OCI-LY7 (cell line): ENCODE data around the gene GMPR2. TPM values are rescaled to one million over a fixed set of nuclear protein-coding genes. Genes with fewer than 3 reads are reported as not detected.
A peak's percentile ranks its signal among the peaks of the same experiment; 100 is the strongest.

Source experiments
- BruUV-seq: library from RNA; stranded (reverse); fragments of 400-500 nt; replicated peaks from 2 replicates; lab custom pipeline; 2021; lab: Mats Ljungman, UMichigan
- CTCF ChIA-PET: fragments of 300-600 bp; sonication (Branson Sonifier 250); formaldehyde crosslinking; loops from one replicate; lab custom pipeline; 2022; ENCODE audit warnings: antibody characterized with exemption; ENCODE audit not compliant: unreplicated experiment; lab: Charles Lee
- POLR2A ChIA-PET: fragments of 300-600 bp; sonication (Branson Sonifier 250); formaldehyde crosslinking; loops from one replicate; lab custom pipeline; 2022; ENCODE audit warnings: antibody characterized with exemption; lab: Charles Lee
- DNase-seq: peaks from one replicate; pipeline ENCODE4 v3.0.0-alpha.2; 2015; ENCODE audit warnings: low spot score
- H2AFZ ChIP-seq: fragments of 200-600 bp; sonication (generic), shearing (Covaris generic); 2 replicates; pipeline ENCODE4 v1.6.1; 2014; ENCODE audit warnings: mild to moderate bottlenecking, antibody characterized with exemption, low read length, moderate library complexity
- H3K27ac ChIP-seq: fragments of 200-600 bp; sonication (generic); 2 replicates; pipeline ENCODE4 v1.5.1; 2014; ENCODE audit warnings: mixed run types, low read depth, mild to moderate bottlenecking, moderate library complexity, low read length, inconsistent platforms; ENCODE audit not compliant: poor library complexity, severe bottlenecking
- H3K36me3 ChIP-seq: fragments of 200-600 bp; sonication (generic); 2 replicates; pipeline ENCODE4 v1.6.1; 2014; ENCODE audit warnings: mild to moderate bottlenecking, antibody characterized with exemption, low read length, moderate library complexity, mixed read lengths; ENCODE audit not compliant: insufficient read depth
- H3K4me1 ChIP-seq: fragments of 200-600 bp; sonication (generic); 2 replicates; pipeline ENCODE4 v1.5.1; 2014; ENCODE audit warnings: mild to moderate bottlenecking, low read length; ENCODE audit not compliant: insufficient read depth, poor library complexity, severe bottlenecking
- H3K4me2 ChIP-seq: fragments of 200-600 bp; sonication (generic); 2 replicates; pipeline ENCODE4 v1.6.1; 2014; ENCODE audit warnings: mild to moderate bottlenecking, low read length
- H3K4me3 ChIP-seq: fragments of 200-600 bp; sonication (generic); 2 replicates; pipeline ENCODE4 v1.5.1; 2014; ENCODE audit warnings: mild to moderate bottlenecking, low read depth, low read length; ENCODE audit not compliant: poor library complexity, severe bottlenecking
- H3K79me2 ChIP-seq: fragments of 200-600 bp; sonication (generic); 2 replicates; pipeline ENCODE4 v1.6.1; 2016; ENCODE audit warnings: low read depth, mild to moderate bottlenecking, low read length, moderate library complexity, mixed read lengths; ENCODE audit not compliant: insufficient read depth
- H3K9me2 ChIP-seq: fragments of 200-600 bp; sonication (generic); 2 replicates; pipeline ENCODE4 v1.6.1; 2016; ENCODE audit warnings: mild to moderate bottlenecking, low read length, mixed read lengths; ENCODE audit not compliant: insufficient read depth
- H3K9me3 ChIP-seq: fragments of 200-600 bp; sonication (generic); 2 replicates; pipeline ENCODE4 v1.6.1; 2014; ENCODE audit warnings: mild to moderate bottlenecking, mixed run types, low read length, mixed read lengths
- H4K20me1 ChIP-seq: fragments of 200-600 bp; sonication (generic); 2 replicates; pipeline ENCODE4 v1.6.1; 2014; ENCODE audit warnings: mild to moderate bottlenecking, antibody characterized with exemption, low read length, moderate library complexity, mixed read lengths; ENCODE audit not compliant: insufficient read depth
- EZH2phosphoT487 ChIP-seq: fragments of 200-600 bp; sonication (generic); IDR thresholded peaks from 2 replicates; pipeline ENCODE4 v1.6.1; 2018; ENCODE audit warnings: low read depth, borderline replicate concordance, mild to moderate bottlenecking, mixed run types, antibody characterized with exemption, low read length, moderate library complexity, mixed read lengths
- intact Hi-C: fragments of 100-400 bp; cut with micrococcal nuclease; formaldehyde crosslinking; loops from one replicate; pipeline ENCODE4 v1.10.0; 2022; ENCODE audit not compliant: unreplicated experiment
- total RNA-seq, 2 experiments: library from RNA; depleted of rRNA in 1 of 2; stranded (reverse); fragments of >200 nt in 1 of 2; shearing (Covaris generic) in 1 of 2; gene quantifications; 2 replicates each; pipeline ENCODE4 v1.2.3, GENCODE V29; 2014 to 2022
- TF ChIP-seq, protein P1 (sequence below): fragments of 200-600 bp; sonication (generic); conservative IDR thresholded peaks from 2 replicates; pipeline ENCODE4 v1.5.1; 2014; ENCODE audit warnings: mild to moderate bottlenecking, antibody characterized with exemption, low read length, moderate library complexity, mixed read lengths

GMPR2 gene
- total RNA-seq, 2 experiments from 2014 or later = 51.4 to 62.3 TPM

- intact Hi-C loops = no loop called here
- Histone ChIP-seq H3K9me2 (no peaks in the 10 kb centered on the region), H2AFZ (no peak overlapping the region), H3K4me2 (no peak overlapping the region), H3K4me1 (peaks cover 38% of the 10 kb centered on the region), H4K20me1 (no peaks in the 10 kb centered on the region), H3K27ac (no peak overlapping the region), H3K79me2 (no peaks in the 10 kb centered on the region), H3K36me3 (no peaks in the 10 kb centered on the region), H3K9me3 (no peaks in the 10 kb centered on the region), H3K4me3 (no peak overlapping the region)
- ChIA-PET CTCF (no interaction called here), POLR2A (interaction anchor here (0.6 to 3.2 kb wide), 3 partner anchors 23 to 134 kb away, joined by 3 to 21 read pairs (median 4); no protein-coding TSS in a partner anchor)
- no peak for TF ChIP-seq EZH2phosphoT487
- TF ChIP-seq, protein P1, sequence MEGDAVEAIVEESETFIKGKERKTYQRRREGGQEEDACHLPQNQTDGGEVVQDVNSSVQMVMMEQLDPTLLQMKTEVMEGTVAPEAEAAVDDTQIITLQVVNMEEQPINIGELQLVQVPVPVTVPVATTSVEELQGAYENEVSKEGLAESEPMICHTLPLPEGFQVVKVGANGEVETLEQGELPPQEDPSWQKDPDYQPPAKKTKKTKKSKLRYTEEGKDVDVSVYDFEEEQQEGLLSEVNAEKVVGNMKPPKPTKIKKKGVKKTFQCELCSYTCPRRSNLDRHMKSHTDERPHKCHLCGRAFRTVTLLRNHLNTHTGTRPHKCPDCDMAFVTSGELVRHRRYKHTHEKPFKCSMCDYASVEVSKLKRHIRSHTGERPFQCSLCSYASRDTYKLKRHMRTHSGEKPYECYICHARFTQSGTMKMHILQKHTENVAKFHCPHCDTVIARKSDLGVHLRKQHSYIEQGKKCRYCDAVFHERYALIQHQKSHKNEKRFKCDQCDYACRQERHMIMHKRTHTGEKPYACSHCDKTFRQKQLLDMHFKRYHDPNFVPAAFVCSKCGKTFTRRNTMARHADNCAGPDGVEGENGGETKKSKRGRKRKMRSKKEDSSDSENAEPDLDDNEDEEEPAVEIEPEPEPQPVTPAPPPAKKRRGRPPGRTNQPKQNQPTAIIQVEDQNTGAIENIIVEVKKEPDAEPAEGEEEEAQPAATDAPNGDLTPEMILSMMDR = no peak
- no peak for DNase-seq
- BruUV-seq = no TSS peak
Measured at GRCh38 chr14:24269368-24269767, 36.6 kb downstream of the GMPR2 start.

- Histone ChIP-seq H4K20me1 (no peaks in the 10 kb centered on the region), H3K4me3 (peak overlapping the region; percentile 84), H3K9me3 (no peaks in the 10 kb centered on the region), H3K79me2 (no peaks in the 10 kb centered on the region), H3K4me2 (peak overlapping the region; percentile 82), H3K4me1 (peaks cover 36% of the 10 kb centered on the region), H3K27ac (no peak overlapping the region), H3K36me3 (no peaks in the 10 kb centered on the region), H2AFZ (no peak overlapping the region), H3K9me2 (no peaks in the 10 kb centered on the region)
- BruUV-seq = no TSS peak
- TF ChIP-seq EZH2phosphoT487 = no peak
- CTCF ChIA-PET = interaction anchor here (1.3 kb wide), 1 partner anchor 28 kb away, joined by 5 read pairs; the partner anchor contains the start of gene TINF2
- intact Hi-C loops = loop anchor here (2.0 kb wide), 1 partner anchor 29 kb away; the partner anchor contains the start of genes DHRS1 and NOP9
- POLR2A ChIA-PET = interaction anchor here (0.6 to 3.2 kb wide), 8 partner anchors 13 to 134 kb away, joined by 3 to 21 read pairs (median 4); partner anchors contain the start of genes GMPR2, MDP1, NEDD8 and TINF2
- no peak for DNase-seq
Measured at GRCh38 chr14:24269910-24270536, 37.3 kb downstream of the GMPR2 start.

GRCh38 chr14:24270537-24271133 lies 37.9 kb downstream of the GMPR2 start:
- peak overlapping the region; percentile 84 for H3K27ac ChIP-seq
- intact Hi-C loops = loop anchor here (1.0 to 2.0 kb wide), 3 partner anchors 28 to 54 kb away; partner anchors contain the start of genes DHRS1, MDP1, NOP9 and TINF2
- no peaks in the 10 kb centered on the region for H3K36me3 ChIP-seq
- peak overlapping the region; percentile 82 for H3K4me2 ChIP-seq
- no peaks in the 10 kb centered on the region for H4K20me1 ChIP-seq
- BruUV-seq = no TSS peak
- no peaks in the 10 kb centered on the region for H3K9me2 ChIP-seq
- peaks cover 42% of the 10 kb centered on the region for H3K4me1 ChIP-seq
- no peaks in the 10 kb centered on the region for H3K79me2 ChIP-seq
- peak overlapping the region; percentile 68; the same call in 1 of the 2 replicates for H2AFZ ChIP-seq
- CTCF ChIA-PET = interaction anchor here (1.2 to 1.9 kb wide), 3 partner anchors 24 to 38 kb away, joined by 4 to 8 read pairs (median 5); partner anchors contain the start of genes CIDEB and TINF2
- peak overlapping the region; percentile 84 for H3K4me3 ChIP-seq
- no peaks in the 10 kb centered on the region for H3K9me3 ChIP-seq
- POLR2A ChIA-PET = interaction anchor here (0.6 to 3.2 kb wide), 10 partner anchors 14 to 124 kb away, joined by 3 to 21 read pairs (median 4); partner anchors contain the start of genes CHMP4A, GMPR2, MDP1 and NEDD8
- no peak for TF ChIP-seq EZH2phosphoT487
- TF ChIP-seq, protein P1 = no peak
- DNase-seq = no peak
